Omental fat pad (tissue), 4 donors: ENCODE results near the gene TMEM43. TPM values are rescaled to one million over a fixed set of nuclear protein-coding genes. Genes with fewer than 3 reads are reported as not detected.
"Not testable (repeated sequence)": the region's sequence is repeated elsewhere in the genome, so short reads cannot be mapped to it uniquely, and the experiment has no call there.

Experiments
- ATAC-seq: fragments of 150-250 bp; one replicate; pipeline ENCODE4 v1.9.1; 2016; ENCODE audit warnings: mild to moderate bottlenecking, moderate library complexity; ENCODE audit not compliant: low FRiP score
- DNase-seq: peaks from one replicate; pipeline ENCODE4 v3.0.0-alpha.2; 2019; ENCODE audit warnings: low spot score
- CTCF ChIP-seq, 3 donors: fragments of 450-650 bp; IDR thresholded peaks; one replicate each; pipeline ENCODE4 v1.5.1; 2016 to 2017; ENCODE audit warnings: antibody characterized with exemption in 3 of 3, mild to moderate bottlenecking in 3 of 3, moderate library complexity in 2 of 3
- total RNA-seq, 4 donors: library from RNA; depleted of rRNA; stranded (reverse); fragments of >200 nt; gene quantifications; one replicate each; pipeline ENCODE4 v1.1.0, GENCODE V29; 2016

The TMEM43 gene
- total RNA-seq = 100 to 1,000 TPM; 110 to 143 (median 140) TPM

- TF ChIP-seq CTCF (IDR thresholded peaks at IDR 0.05) = no peak
- peak; percentile 94 for ATAC-seq
- peak; percentile 96 for DNase-seq
These were observed at the start of gene TMEM43, which contains the start of gene CHCHD4 for GRCh38 chr3:14124615-14125192. TMEM43 (plus strand) TSS chr3:14125052; CDS start chr3:14125194, 142 bp downstream. CHCHD4 (minus strand) TSS chr3:14124870; CDS start chr3:14124676, 194 bp downstream.

GRCh38 chr3:14075233-14075632 is 49.6 kb upstream of the TMEM43 start:
- not testable (repeated sequence) for ATAC-seq, DNase-seq

- DNase-seq = no peak
- TF ChIP-seq CTCF (IDR thresholded peaks at IDR 0.05) = no peak
- ATAC-seq = no peak
These were observed 47.5 kb upstream of the TMEM43 start for GRCh38 chr3:14077310-14077709.

GRCh38 chr3:14082108-14082657 is 42.7 kb upstream of the TMEM43 start:
- no peak for TF ChIP-seq CTCF (IDR thresholded peaks at IDR 0.05)
- no peak for ATAC-seq
- no peak for DNase-seq

GRCh38 chr3:14087461-14087860 is 37.4 kb upstream of the TMEM43 start:
- not testable (repeated sequence) for DNase-seq, ATAC-seq

- not testable (repeated sequence) for ATAC-seq, DNase-seq
These were observed 32.9 kb upstream of the TMEM43 start for GRCh38 chr3:14091959-14092358.

GRCh38 chr3:14092464-14092863 is 32.4 kb upstream of the TMEM43 start:
- TF ChIP-seq CTCF (IDR thresholded peaks at IDR 0.05) = no peak

GRCh38 chr3:14093831-14094230 is 31.0 kb upstream of the TMEM43 start:
- ATAC-seq (no peak), DNase-seq (no peak)
- no peak for TF ChIP-seq CTCF (IDR thresholded peaks at IDR 0.05)

More at GRCh38 chr3:14092464-14092863, 32.4 kb upstream of the TMEM43 start:
- DNase-seq (no peak), ATAC-seq (no peak)
